Measurements from ENCODE around the gene MYCN.

DNA sequence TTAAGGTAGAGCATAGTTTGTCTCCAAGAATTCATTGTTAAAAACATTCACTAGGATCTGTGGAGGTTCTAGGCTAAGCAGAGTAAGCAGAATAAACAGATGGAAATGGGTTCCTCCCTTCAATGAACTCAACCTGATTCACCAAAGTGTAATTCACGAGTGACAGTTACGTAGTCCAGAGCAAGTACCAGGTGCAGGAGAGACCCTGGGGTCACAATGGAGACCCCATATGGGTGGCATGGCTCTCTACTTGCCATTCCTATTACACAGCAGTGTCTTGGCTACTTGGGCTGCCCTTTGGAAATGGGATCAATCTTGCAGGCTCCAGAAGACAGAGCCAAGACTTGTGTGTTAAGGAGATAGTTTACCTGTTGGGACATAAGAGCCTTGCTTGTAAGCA lies 7.1 kb downstream of the MYCN start:
- TF ChIP-seq, protein P1, sequence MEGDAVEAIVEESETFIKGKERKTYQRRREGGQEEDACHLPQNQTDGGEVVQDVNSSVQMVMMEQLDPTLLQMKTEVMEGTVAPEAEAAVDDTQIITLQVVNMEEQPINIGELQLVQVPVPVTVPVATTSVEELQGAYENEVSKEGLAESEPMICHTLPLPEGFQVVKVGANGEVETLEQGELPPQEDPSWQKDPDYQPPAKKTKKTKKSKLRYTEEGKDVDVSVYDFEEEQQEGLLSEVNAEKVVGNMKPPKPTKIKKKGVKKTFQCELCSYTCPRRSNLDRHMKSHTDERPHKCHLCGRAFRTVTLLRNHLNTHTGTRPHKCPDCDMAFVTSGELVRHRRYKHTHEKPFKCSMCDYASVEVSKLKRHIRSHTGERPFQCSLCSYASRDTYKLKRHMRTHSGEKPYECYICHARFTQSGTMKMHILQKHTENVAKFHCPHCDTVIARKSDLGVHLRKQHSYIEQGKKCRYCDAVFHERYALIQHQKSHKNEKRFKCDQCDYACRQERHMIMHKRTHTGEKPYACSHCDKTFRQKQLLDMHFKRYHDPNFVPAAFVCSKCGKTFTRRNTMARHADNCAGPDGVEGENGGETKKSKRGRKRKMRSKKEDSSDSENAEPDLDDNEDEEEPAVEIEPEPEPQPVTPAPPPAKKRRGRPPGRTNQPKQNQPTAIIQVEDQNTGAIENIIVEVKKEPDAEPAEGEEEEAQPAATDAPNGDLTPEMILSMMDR (IDR thresholded peaks at IDR 0.05) = no peak
- TF ChIP-seq ZFX (IDR thresholded peaks at IDR 0.05; ENCODE audit: borderline replicate concordance) = no peak
